Endothelial cell of umbilical vein (primary cell): ENCODE results near the gene CDC42BPB.

Experiments
- EZH2 ChIP-seq: IDR thresholded peaks from 2 replicates; pipeline ENCODE4 v1.6.1; 2012; ENCODE audit warnings: borderline replicate concordance, low read depth, mild to moderate bottlenecking, moderate library complexity, low read length, inconsistent platforms; ENCODE audit not compliant: severe bottlenecking
- FOS ChIP-seq: IDR thresholded peaks from 2 replicates; pipeline ENCODE4 v1.6.1; 2011; ENCODE audit warnings: mild to moderate bottlenecking, low read length, moderate library complexity, borderline replicate concordance; ENCODE audit not compliant: insufficient read depth
- GATA2 ChIP-seq: IDR thresholded peaks from 2 replicates; pipeline ENCODE4 v1.7.0; 2011; ENCODE audit warnings: low read depth, mild to moderate bottlenecking, moderate library complexity, mixed read lengths, low read length; ENCODE audit not compliant: insufficient read length, insufficient read depth
- JUN ChIP-seq: IDR thresholded peaks from 2 replicates; pipeline ENCODE4 v1.6.1; 2011; ENCODE audit warnings: borderline replicate concordance, low read depth; ENCODE audit not compliant: insufficient read length, insufficient read depth
- MYC ChIP-seq: IDR thresholded peaks from one replicate; pipeline ENCODE4 v1.6.1; 2011; ENCODE audit warnings: mild to moderate bottlenecking, low read depth, low read length
- POLR2A ChIP-seq: IDR thresholded peaks from 2 replicates; pipeline ENCODE4 v1.6.1; 2012; ENCODE audit warnings: low read depth, mild to moderate bottlenecking, control low read depth, low read length
- POLR2AphosphoS5 ChIP-seq: IDR thresholded peaks from 2 replicates; pipeline ENCODE4 v1.6.1; 2012; ENCODE audit warnings: low read depth, mild to moderate bottlenecking, control low read depth, low read length, moderate library complexity; ENCODE audit not compliant: insufficient read depth
- TF ChIP-seq, protein P1 (sequence below), 2 donors: IDR thresholded peaks; 1 replicate in 1 of 2; 2 replicates in 1 of 2; pipeline ENCODE4 v1.5.1; 2011; ENCODE audit warnings: low read length in 2 of 2, mild to moderate bottlenecking in 2 of 2, moderate library complexity in 2 of 2, control low read depth in 1 of 2, inconsistent platforms in 1 of 2, low read depth in 1 of 2; ENCODE audit not compliant: insufficient read depth in 1 of 2; ENCODE audit errors: extremely low read depth in 1 of 2
- TF ChIP-seq, protein P2 (sequence below): IDR thresholded peaks from 2 replicates; pipeline ENCODE4 v1.6.1; 2011; ENCODE audit not compliant: insufficient read depth, insufficient read length

DNA sequence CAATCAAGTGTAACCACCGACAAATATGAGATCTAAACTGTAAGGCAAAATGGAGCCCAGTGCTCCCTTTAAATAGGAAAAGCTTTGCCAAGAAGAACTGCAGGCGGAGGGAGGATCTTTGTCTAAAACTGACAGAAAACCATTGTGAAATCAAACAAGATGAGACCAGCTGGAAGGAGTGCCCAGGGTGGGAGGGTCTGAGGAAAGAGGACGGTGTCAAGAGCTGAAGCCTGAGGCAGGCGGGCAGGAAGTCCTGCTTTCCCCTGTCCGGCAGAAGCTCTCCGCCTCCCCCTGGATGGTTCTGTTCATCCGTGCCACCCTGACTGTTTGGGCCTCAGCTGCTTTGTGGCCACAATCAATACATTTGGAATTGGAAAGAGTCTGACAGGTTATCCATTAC is 37.5 kb downstream of the CDC42BPB start:
- TF ChIP-seq, protein P1, sequence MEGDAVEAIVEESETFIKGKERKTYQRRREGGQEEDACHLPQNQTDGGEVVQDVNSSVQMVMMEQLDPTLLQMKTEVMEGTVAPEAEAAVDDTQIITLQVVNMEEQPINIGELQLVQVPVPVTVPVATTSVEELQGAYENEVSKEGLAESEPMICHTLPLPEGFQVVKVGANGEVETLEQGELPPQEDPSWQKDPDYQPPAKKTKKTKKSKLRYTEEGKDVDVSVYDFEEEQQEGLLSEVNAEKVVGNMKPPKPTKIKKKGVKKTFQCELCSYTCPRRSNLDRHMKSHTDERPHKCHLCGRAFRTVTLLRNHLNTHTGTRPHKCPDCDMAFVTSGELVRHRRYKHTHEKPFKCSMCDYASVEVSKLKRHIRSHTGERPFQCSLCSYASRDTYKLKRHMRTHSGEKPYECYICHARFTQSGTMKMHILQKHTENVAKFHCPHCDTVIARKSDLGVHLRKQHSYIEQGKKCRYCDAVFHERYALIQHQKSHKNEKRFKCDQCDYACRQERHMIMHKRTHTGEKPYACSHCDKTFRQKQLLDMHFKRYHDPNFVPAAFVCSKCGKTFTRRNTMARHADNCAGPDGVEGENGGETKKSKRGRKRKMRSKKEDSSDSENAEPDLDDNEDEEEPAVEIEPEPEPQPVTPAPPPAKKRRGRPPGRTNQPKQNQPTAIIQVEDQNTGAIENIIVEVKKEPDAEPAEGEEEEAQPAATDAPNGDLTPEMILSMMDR (IDR thresholded peaks at IDR 0.05; ENCODE audit: extremely low read depth in 1 of 2, insufficient read depth in 1 of 2, low read depth in 1 of 2, low read length in 2 of 2) = no peak
- TF ChIP-seq MYC (no peak), POLR2A (no peak), EZH2 (no peak), POLR2AphosphoS5 (no peak), GATA2 (no peak), FOS (no peak), JUN (no peak)
- TF ChIP-seq, protein P2, sequence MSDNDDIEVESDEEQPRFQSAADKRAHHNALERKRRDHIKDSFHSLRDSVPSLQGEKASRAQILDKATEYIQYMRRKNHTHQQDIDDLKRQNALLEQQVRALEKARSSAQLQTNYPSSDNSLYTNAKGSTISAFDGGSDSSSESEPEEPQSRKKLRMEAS = no peak
